Suprapubic skin (tissue), 4 donors: ENCODE data around the gene ZNF385D. TPM values are rescaled to one million over a fixed set of nuclear protein-coding genes. Genes with fewer than 3 reads are reported as not detected.

Experiments used
- DNase-seq, 2 donors: peaks; one replicate each; pipeline ENCODE4 v3.0.0-alpha.2; 2019; ENCODE audit warnings: low spot score in 2 of 2
- H3K27ac ChIP-seq: fragments of 200-600 bp; sonication (generic); one replicate; pipeline ENCODE4 v1.5.1; 2019
- H3K27me3 ChIP-seq: fragments of 200-600 bp; sonication (generic); one replicate; pipeline ENCODE4 v1.5.1; 2019
- H3K36me3 ChIP-seq: fragments of 200-600 bp; sonication (generic); one replicate; pipeline ENCODE4 v1.5.1; 2019
- H3K4me1 ChIP-seq: fragments of 200-600 bp; sonication (generic); one replicate; pipeline ENCODE4 v1.5.1; 2019
- H3K4me3 ChIP-seq: fragments of 200-600 bp; sonication (generic); one replicate; pipeline ENCODE4 v1.5.1; 2019; ENCODE audit warnings: mild to moderate bottlenecking
- H3K9me3 ChIP-seq: fragments of 200-600 bp; sonication (generic); one replicate; pipeline ENCODE4 v1.5.1; 2019
- EP300 ChIP-seq: sonication (generic); formaldehyde crosslinking; IDR thresholded peaks from one replicate; pipeline ENCODE4 v1.6.1; 2017; ENCODE audit warnings: antibody characterized with exemption
- POLR2A ChIP-seq, 2 donors: fragments of 450-650 bp; IDR thresholded peaks; one replicate each; pipeline ENCODE4 v1.6.1; 2017; ENCODE audit warnings: antibody characterized with exemption in 2 of 2, mild to moderate bottlenecking in 2 of 2, moderate library complexity in 2 of 2
- POLR2AphosphoS5 ChIP-seq, 3 donors: sonication (generic); formaldehyde crosslinking; IDR thresholded peaks; one replicate each; pipeline ENCODE4 v1.6.1; 2017; ENCODE audit warnings: antibody characterized with exemption in 3 of 3
- WGBS: methylation state at CpG from one replicate; pipeline ENCODE4 v1.1.5; 2018; 5-methylcytosine and 5-hydroxymethylcytosine counted together
- total RNA-seq, 4 donors: library from RNA; depleted of rRNA; stranded (reverse); fragments of >200 nt; gene quantifications; one replicate each; pipeline ENCODE4 v1.1.0, GENCODE V29; 2016
- TF ChIP-seq, protein P1 (sequence below), 2 donors: fragments of 200-600 bp in 1 of 2; fragments of 450-650 bp in 1 of 2; sonication (generic) in 1 of 2; IDR thresholded peaks; one replicate each; pipeline ENCODE4 v1.5.1; 2016 to 2019; ENCODE audit warnings: antibody characterized with exemption in 2 of 2, mild to moderate bottlenecking in 1 of 2, moderate library complexity in 1 of 2

The ZNF385D gene
- total RNA-seq, 4 donors from 2014 or later = 0.86 to 3.7 (median 1.6) TPM

DNA sequence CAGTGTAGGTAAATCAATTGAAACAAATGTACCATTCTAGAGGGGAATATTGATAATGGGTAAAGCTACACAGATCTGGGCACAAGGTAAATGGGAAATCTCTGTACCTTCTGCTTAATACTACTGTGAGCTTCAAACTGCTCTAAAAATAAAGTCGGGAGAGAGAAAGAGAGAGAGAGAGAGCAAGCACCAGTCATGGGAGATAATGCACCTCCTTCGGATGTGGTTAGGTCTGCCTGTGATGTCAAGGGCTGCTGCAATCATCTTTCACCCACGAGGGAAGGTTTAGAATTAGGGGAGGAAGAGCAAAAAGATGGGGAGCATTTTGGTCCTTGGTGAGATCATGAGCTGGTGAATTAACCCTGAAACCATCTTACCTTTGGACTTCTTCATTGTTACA lies 219.1 kb downstream of the ZNF385D start:
- DNase-seq = no peak
- no peak overlapping the region for H3K4me3 ChIP-seq
- TF ChIP-seq EP300 (no peak), POLR2A (IDR thresholded peaks at IDR 0.05) (no peak), POLR2AphosphoS5 (IDR thresholded peaks at IDR 0.05) (no peak)
- TF ChIP-seq, protein P1, sequence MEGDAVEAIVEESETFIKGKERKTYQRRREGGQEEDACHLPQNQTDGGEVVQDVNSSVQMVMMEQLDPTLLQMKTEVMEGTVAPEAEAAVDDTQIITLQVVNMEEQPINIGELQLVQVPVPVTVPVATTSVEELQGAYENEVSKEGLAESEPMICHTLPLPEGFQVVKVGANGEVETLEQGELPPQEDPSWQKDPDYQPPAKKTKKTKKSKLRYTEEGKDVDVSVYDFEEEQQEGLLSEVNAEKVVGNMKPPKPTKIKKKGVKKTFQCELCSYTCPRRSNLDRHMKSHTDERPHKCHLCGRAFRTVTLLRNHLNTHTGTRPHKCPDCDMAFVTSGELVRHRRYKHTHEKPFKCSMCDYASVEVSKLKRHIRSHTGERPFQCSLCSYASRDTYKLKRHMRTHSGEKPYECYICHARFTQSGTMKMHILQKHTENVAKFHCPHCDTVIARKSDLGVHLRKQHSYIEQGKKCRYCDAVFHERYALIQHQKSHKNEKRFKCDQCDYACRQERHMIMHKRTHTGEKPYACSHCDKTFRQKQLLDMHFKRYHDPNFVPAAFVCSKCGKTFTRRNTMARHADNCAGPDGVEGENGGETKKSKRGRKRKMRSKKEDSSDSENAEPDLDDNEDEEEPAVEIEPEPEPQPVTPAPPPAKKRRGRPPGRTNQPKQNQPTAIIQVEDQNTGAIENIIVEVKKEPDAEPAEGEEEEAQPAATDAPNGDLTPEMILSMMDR (IDR thresholded peaks at IDR 0.05) = no peak
- no peak overlapping the region for H3K27ac ChIP-seq
- H3K4me1 ChIP-seq = no peaks in the 10 kb centered on the region
- no peaks in the 10 kb centered on the region for H3K9me3 ChIP-seq
- WGBS = 81% methylated on average over 3 of the region's 3 CpGs
- H3K36me3 ChIP-seq = no peaks in the 10 kb centered on the region
- H3K27me3 ChIP-seq = no peaks in the 10 kb centered on the region

DNA sequence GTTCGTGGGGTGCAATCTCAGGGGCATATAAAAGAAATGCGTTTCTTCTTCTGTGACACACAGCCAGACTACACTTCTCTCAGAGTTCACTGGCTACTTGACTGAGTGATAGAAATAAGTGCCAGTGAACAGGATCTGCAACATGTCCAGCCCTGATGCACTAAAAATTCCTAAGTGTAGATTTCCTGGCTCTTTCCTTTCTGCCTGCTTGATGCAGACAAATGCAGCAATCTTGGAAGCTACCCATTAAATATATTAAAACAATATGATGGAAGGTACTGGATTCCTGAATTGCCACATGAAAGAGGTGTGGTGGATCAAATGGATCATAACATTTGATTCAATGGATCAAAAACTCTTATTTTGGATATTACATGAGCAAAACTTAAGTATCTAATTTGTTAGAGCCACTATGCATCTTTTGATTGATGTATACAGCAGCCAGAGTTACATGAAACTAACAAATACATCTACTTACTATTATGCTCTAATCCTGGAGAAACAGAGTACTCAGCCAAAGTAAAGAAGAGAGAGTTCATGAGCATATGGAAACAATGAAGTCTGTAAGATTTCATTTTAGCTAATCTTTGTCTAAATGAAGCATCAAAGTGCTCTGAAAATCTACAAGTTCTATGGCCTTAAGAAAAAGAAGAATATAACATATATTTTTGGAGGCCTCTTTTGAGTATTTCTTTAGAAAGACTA lies 222.6 kb downstream of the ZNF385D start:
- no peaks in the 10 kb centered on the region for H3K27me3 ChIP-seq
- WGBS = 69% methylated on average over 2 of the region's 2 CpGs

DNA sequence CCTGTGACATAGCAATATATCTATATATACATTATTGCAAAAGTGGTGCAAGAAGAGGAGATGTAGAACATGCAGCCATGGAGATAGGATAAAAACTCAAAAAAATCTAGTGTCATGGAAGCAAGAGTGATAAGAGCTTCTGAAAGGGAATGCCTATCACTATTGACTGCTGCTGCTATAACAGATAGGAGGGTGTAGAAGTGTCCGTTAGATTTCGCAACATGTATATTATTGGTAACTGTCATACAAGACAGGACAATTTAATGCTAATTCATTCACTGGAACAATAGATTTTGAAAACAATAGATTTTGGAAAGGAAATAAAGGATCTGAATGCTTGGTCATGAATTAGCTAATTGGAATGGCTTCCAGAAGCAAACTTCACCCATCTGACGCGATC lies 224.5 kb downstream of the ZNF385D start:
- DNase-seq = no peak
- Histone ChIP-seq H3K4me3 (no peak overlapping the region), H3K36me3 (no peaks in the 10 kb centered on the region), H3K9me3 (no peaks in the 10 kb centered on the region), H3K4me1 (no peaks in the 10 kb centered on the region), H3K27ac (no peak overlapping the region), H3K27me3 (no peaks in the 10 kb centered on the region)
- TF ChIP-seq, protein P1 (IDR thresholded peaks at IDR 0.05) = no peak
- TF ChIP-seq POLR2A (IDR thresholded peaks at IDR 0.05) (no peak), EP300 (no peak), POLR2AphosphoS5 (IDR thresholded peaks at IDR 0.05) (no peak)
- WGBS = 83% methylated on average over 4 of the region's 4 CpGs

More for the DNA sequence above, 222.6 kb downstream of the ZNF385D start:
- H3K27ac ChIP-seq = no peak overlapping the region
- no peaks in the 10 kb centered on the region for H3K9me3 ChIP-seq
- H3K4me1 ChIP-seq = no peaks in the 10 kb centered on the region
- DNase-seq = no peak
- H3K4me3 ChIP-seq = no peak overlapping the region
- no peak for TF ChIP-seq EP300
- TF ChIP-seq, protein P1 (IDR thresholded peaks at IDR 0.05) = no peak
- TF ChIP-seq POLR2A (IDR thresholded peaks at IDR 0.05) = no peak
- TF ChIP-seq POLR2AphosphoS5 (IDR thresholded peaks at IDR 0.05) = no peak
- H3K36me3 ChIP-seq = no peaks in the 10 kb centered on the region

DNA sequence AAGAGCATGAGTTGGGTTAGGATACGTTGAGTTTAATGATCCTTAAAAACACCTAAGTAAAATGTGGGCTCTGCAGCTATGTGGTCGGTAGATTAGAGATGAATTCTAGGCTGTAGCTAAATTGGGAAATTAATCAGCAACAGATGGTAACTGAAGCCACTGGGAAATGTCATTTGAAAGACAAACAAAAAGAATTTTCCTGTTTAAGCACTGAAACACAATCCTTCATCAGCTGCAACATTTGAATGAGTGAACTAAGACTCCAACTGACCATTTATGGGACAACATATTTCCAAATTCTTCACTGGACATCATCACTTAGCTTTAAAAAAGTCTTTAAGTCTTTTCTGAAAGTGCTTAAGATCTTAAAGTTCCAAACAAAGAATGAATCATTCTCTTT lies 226.9 kb downstream of the ZNF385D start:
- no peaks in the 10 kb centered on the region for H3K36me3 ChIP-seq
- H3K27ac ChIP-seq = no peak overlapping the region
- H3K27me3 ChIP-seq = no peaks in the 10 kb centered on the region
- H3K4me1 ChIP-seq = no peaks in the 10 kb centered on the region
- no peak for TF ChIP-seq EP300
- no peak for TF ChIP-seq POLR2A (IDR thresholded peaks at IDR 0.05)
- TF ChIP-seq, protein P1 (IDR thresholded peaks at IDR 0.05) = no peak
- no peak for TF ChIP-seq POLR2AphosphoS5 (IDR thresholded peaks at IDR 0.05)
- 69% methylated on average over 2 of the region's 2 CpGs for WGBS
- H3K9me3 ChIP-seq = no peaks in the 10 kb centered on the region
- DNase-seq = no peak
- no peak overlapping the region for H3K4me3 ChIP-seq

DNA sequence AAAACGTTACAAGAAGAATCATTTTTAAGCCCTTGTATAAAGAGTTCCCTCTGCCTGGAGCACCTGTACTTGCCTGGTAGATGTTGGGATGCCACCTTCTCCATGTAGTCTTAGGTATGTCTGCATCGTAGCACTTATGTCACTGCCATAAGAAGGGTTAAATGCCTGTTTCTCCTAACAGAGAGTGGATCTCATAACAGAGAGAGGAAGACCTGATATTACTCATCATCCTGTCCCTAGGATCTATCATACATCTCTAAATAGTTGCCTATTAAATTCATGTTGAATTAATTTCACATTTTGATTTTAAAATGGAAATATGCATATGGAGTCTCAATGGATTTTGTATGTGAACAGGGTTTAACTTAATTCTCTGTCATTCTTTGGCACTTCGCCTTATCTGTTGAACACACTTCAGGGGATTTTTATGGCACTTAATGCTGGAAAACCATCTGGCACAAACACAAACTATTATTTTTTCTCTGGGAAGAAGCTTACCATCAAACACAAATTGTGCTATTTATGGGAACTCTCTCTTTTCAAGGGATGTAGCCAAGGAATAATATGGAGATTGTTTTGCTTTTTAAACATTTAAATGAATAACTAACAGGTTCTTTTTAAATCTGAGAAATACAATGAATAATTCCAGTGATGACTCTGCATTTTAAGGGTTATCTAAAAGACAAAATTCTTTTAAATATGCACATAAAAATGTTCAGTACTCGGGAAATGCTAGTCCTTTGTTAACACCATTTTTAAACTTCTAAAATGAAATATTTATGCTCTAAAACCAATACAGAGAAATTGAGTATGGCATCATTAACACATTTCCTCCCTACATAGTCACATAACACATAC lies 230.7 kb downstream of the ZNF385D start:
- 33% methylated on average over 4 of the region's 4 CpGs for WGBS
- TF ChIP-seq POLR2A (IDR thresholded peaks at IDR 0.05) (no peak), POLR2AphosphoS5 (IDR thresholded peaks at IDR 0.05) (no peak), EP300 (no peak)
- TF ChIP-seq, protein P1 (IDR thresholded peaks at IDR 0.05) = no peak
- no peak for DNase-seq
- H3K27me3 ChIP-seq = no peaks in the 10 kb centered on the region
- no peaks in the 10 kb centered on the region for H3K9me3 ChIP-seq
- H3K36me3 ChIP-seq = no peaks in the 10 kb centered on the region
- H3K4me3 ChIP-seq = no peak overlapping the region
- H3K4me1 ChIP-seq = no peaks in the 10 kb centered on the region
- H3K27ac ChIP-seq = no peak overlapping the region
